Measurements from ENCODE around the gene NFIA. TPM values are rescaled to one million over a fixed set of nuclear protein-coding genes. Genes with fewer than 3 reads are reported as not detected.

NFIA gene
- total and polyA plus RNA-seq, 2 of the 13 experiments (the other 11 are each of a cell fraction or from before 2014, with no cell fraction given) = 14.7 to 28.5 TPM

DNA sequence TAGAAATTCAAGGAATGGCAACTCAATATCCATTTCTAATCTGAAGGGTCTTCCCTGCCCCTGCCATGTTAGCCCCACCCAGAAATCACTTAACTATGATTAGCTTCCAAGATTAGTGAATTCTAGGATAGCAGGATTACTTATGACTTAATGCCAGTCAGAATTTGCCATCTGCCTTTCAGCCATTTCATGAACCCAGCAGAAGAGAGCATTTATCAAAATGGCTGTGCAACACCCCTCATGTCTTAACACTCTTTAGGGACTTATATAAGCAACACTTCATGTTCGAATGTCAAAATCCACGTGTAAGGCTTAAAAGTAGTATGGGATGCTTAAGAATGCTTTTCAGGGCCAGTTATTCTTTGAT lies 288.5 kb downstream of the NFIA start (continued):
- no peak for TF ChIP-seq SOX6 (IDR thresholded peaks at IDR 0.05)
- TF ChIP-seq SOX6 (CRISPR knock-in tag; IDR thresholded peaks at IDR 0.05) = no peak
- no peak for TF ChIP-seq ZNF629 (CRISPR knock-in tag; conservative IDR thresholded peaks at IDR 0.05)
- no peak for TF ChIP-seq ZNF180 (CRISPR knock-in tag; IDR thresholded peaks at IDR 0.05; ENCODE audit: borderline replicate concordance, low read depth)
- TF ChIP-seq NR3C1 (CRISPR knock-in tag; IDR thresholded peaks at IDR 0.05) = no peak
- TF ChIP-seq, protein P1, sequence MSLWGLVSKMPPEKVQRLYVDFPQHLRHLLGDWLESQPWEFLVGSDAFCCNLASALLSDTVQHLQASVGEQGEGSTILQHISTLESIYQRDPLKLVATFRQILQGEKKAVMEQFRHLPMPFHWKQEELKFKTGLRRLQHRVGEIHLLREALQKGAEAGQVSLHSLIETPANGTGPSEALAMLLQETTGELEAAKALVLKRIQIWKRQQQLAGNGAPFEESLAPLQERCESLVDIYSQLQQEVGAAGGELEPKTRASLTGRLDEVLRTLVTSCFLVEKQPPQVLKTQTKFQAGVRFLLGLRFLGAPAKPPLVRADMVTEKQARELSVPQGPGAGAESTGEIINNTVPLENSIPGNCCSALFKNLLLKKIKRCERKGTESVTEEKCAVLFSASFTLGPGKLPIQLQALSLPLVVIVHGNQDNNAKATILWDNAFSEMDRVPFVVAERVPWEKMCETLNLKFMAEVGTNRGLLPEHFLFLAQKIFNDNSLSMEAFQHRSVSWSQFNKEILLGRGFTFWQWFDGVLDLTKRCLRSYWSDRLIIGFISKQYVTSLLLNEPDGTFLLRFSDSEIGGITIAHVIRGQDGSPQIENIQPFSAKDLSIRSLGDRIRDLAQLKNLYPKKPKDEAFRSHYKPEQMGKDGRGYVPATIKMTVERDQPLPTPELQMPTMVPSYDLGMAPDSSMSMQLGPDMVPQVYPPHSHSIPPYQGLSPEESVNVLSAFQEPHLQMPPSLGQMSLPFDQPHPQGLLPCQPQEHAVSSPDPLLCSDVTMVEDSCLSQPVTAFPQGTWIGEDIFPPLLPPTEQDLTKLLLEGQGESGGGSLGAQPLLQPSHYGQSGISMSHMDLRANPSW (CRISPR knock-in tag; IDR thresholded peaks at IDR 0.05; ENCODE audit: borderline replicate concordance) = no peak

DNA sequence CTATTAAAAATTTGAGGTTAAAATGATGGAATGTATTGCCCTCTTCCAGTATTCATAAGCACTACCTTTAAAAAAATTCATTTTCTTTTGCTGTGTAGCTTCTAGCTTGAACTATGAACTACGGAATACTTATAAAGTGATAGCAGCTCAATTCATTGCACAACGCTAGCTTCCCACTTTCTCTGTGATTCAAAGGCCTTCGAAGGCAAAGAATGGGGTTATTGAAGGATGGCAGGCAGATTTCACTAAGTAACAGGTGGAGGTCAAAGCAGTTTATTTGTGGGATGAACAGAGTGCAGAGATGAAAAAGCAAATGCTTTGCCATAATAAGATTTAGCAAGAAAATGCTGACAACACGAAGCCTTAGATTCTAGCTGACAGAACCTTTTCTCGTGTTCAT lies 290.6 kb downstream of the NFIA start:
- BruUV-seq (replicated peaks) = no TSS peak
- FAIRE-seq = peak; percentile 18
- Histone ChIP-seq H3K79me2 (ENCODE audit: insufficient read depth, low read length) (no peaks in the 10 kb centered on the region), H4K20me1 (ENCODE audit: insufficient read depth, low read length) (no peaks in the 10 kb centered on the region), H3K4me2 (ENCODE audit: low read depth, low read length) (no peak overlapping the region), H3K4me3 (replicated peaks in 1 of 3; ENCODE audit: insufficient read depth in 1 of 3, low read depth in 2 of 3, low read length in 3 of 3) (no peak overlapping the region), H3K9me3 (ENCODE audit: low read length) (no peaks in the 10 kb centered on the region), H3K27ac (ENCODE audit: extremely low read length, insufficient read depth, low read length) (no peak overlapping the region), H3K36me3 (replicated peaks in 1 of 2; ENCODE audit: control insufficient read depth in 1 of 2, insufficient read depth in 2 of 2, low read length in 2 of 2) (peaks cover 5 to 25% of the 10 kb centered on the region in 2 experiments), H3K4me1 (ENCODE audit: insufficient read depth, low read length) (peaks cover 23% of the 10 kb centered on the region), H3K9ac (ENCODE audit: insufficient read depth, low read depth, low read length) (no peak overlapping the region), H3K27me3 (ENCODE audit: control insufficient read depth in 1 of 2, insufficient read depth in 2 of 2, low read length in 2 of 2) (no peaks in the 10 kb centered on the region), H2AFZ (ENCODE audit: low read length) (no peak overlapping the region)
- no peak for ATAC-seq
- in situ Hi-C loops (cut with HindIII; ENCODE audit: extremely low pct_ligation_motif_present, low pct_unique_long_range_greater_than_20kb) = no loop called here
- intact Hi-C loops (cut with micrococcal nuclease; ENCODE audit: unreplicated experiment) = no loop called here
- TF ChIP-seq, protein P2, sequence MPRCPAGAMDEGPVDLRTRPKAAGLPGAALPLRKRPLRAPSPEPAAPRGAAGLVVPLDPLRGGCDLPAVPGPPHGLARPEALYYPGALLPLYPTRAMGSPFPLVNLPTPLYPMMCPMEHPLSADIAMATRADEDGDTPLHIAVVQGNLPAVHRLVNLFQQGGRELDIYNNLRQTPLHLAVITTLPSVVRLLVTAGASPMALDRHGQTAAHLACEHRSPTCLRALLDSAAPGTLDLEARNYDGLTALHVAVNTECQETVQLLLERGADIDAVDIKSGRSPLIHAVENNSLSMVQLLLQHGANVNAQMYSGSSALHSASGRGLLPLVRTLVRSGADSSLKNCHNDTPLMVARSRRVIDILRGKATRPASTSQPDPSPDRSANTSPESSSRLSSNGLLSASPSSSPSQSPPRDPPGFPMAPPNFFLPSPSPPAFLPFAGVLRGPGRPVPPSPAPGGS (CRISPR knock-in tag; IDR thresholded peaks at IDR 0.05) = no peak
- TF ChIP-seq MAFK (conservative IDR thresholded peaks at IDR 0.05 in 1 of 2, IDR thresholded peaks at IDR 0.05 in 1 of 2; ENCODE audit: low read length in 2 of 2) (peak; percentile 39 to 69; a peak in 3 of 4 replicates), CEBPB (IDR thresholded peaks at IDR 0.05; ENCODE audit: borderline replicate concordance, low read depth, low read length) (peak; percentile 49; the same call in 1 of the 2 replicates), CBFB (CRISPR knock-in tag; IDR thresholded peaks at IDR 0.05) (no peak), MAFF (IDR thresholded peaks at IDR 0.05; ENCODE audit: low read depth, low read length) (0 out of 2 replicates have a peak, but pooled peaks have one; percentile 44), FOSL2 (CRISPR knock-in tag; IDR thresholded peaks at IDR 0.05) (no peak)
- POLR2A ChIA-PET = no interaction called here
- 85% methylated on average over 5 of the region's 5 CpGs for WGBS (ENCODE audit: low lambda C conversion rate)
- CTCF ChIA-PET (ENCODE audit: low intra/inter-chr PET ratio, low total read pairs) = no interaction called here
- peak; percentile 10 for DNase-seq (ENCODE audit: low spot score)
